ENCODE measurements around the gene MST1R. TPM values are rescaled to one million over a fixed set of nuclear protein-coding genes. Genes with fewer than 3 reads are reported as not detected.

Gene MST1R
- polyA plus RNA-seq, 1 donor (not counting 4 experiments of a cell fraction or from before 2014, with no cell fraction given): 106 TPM

GRCh38 chr3:49912881-49913281 lies 9.2 kb upstream of the MST1R start:
- Histone ChIP-seq H3K4me2 (ENCODE audit: control insufficient read depth, extremely low read depth, insufficient read depth, low read depth, low read length) (no peak overlapping the region), H3K4me3 (ENCODE audit: control insufficient read depth in 2 of 3, extremely low read depth in 1 of 3, insufficient read depth in 2 of 3, low read depth in 1 of 3, low read length in 3 of 3) (no peak overlapping the region), H3K9me3 (ENCODE audit: control insufficient read depth, low read depth, low read length) (no peaks in the 10 kb centered on the region), H3K36me3 (ENCODE audit: control insufficient read depth in 2 of 2, extremely low read depth in 1 of 2, insufficient read depth in 2 of 2, low read length in 2 of 2) (peaks cover 10 to 20% of the 10 kb centered on the region in 2 experiments), H3K4me1 (ENCODE audit: control insufficient read depth, extremely low read depth, insufficient read depth, low read length) (no peaks in the 10 kb centered on the region), H3K9me1 (ENCODE audit: control insufficient read depth, extremely low read depth, insufficient read depth, low read length) (no peaks in the 10 kb centered on the region), H4K20me1 (ENCODE audit: control insufficient read depth, extremely low read depth, insufficient read depth, low read length) (no peaks in the 10 kb centered on the region), H3K9ac (ENCODE audit: control insufficient read depth, extremely low read depth, insufficient read depth, low read length) (no peak overlapping the region), H3K27me3 (ENCODE audit: control insufficient read depth, extremely low read depth, insufficient read depth, low read length) (no peaks in the 10 kb centered on the region), H3K79me2 (ENCODE audit: control insufficient read depth, insufficient read depth, low read length) (no peaks in the 10 kb centered on the region), H3K27ac (ENCODE audit: control insufficient read depth, insufficient read depth, low read length) (no peak overlapping the region), H2AFZ (ENCODE audit: control insufficient read depth, low read length) (no peak overlapping the region)
- DNase-seq (ENCODE audit: low read depth, low spot score): no peak
- no peak for FAIRE-seq
- dilution Hi-C loops (cut with MboI; ENCODE audit: extremely low pct_ligation_motif_present, low sequenced_read_pairs): no loop called here
- TF ChIP-seq EZH2 (IDR thresholded peaks at IDR 0.05; ENCODE audit: low read length) (no peak), CTCF (optimal IDR thresholded peaks at IDR 0.05 in 1 of 3, IDR thresholded peaks at IDR 0.05 in 1 of 3, conservative IDR thresholded peaks at IDR 0.05 in 1 of 3; ENCODE audit: extremely low read depth in 1 of 3, insufficient read depth in 2 of 3, low read length in 3 of 3) (no peak)

GRCh38 chr3:49911611-49912010 lies 7.9 kb upstream of the MST1R start:
- H3K27me3 ChIP-seq (ENCODE audit: control insufficient read depth, extremely low read depth, insufficient read depth, low read length): no peaks in the 10 kb centered on the region
- H4K20me1 ChIP-seq (ENCODE audit: control insufficient read depth, extremely low read depth, insufficient read depth, low read length): no peaks in the 10 kb centered on the region
- TF ChIP-seq EZH2 (IDR thresholded peaks at IDR 0.05; ENCODE audit: low read length): no peak
- no peak for TF ChIP-seq CTCF (optimal IDR thresholded peaks at IDR 0.05 in 1 of 3, IDR thresholded peaks at IDR 0.05 in 1 of 3, conservative IDR thresholded peaks at IDR 0.05 in 1 of 3; ENCODE audit: extremely low read depth in 1 of 3, insufficient read depth in 2 of 3, low read length in 3 of 3)
- H3K79me2 ChIP-seq (ENCODE audit: control insufficient read depth, insufficient read depth, low read length): no peaks in the 10 kb centered on the region
- no peak for DNase-seq (ENCODE audit: low read depth, low spot score)
- no peak overlapping the region for H3K9ac ChIP-seq (ENCODE audit: control insufficient read depth, extremely low read depth, insufficient read depth, low read length)
- no peak for FAIRE-seq
- H3K36me3 ChIP-seq (ENCODE audit: control insufficient read depth in 2 of 2, extremely low read depth in 1 of 2, insufficient read depth in 2 of 2, low read length in 2 of 2): peaks cover 10 to 20% of the 10 kb centered on the region in 2 experiments
- H3K9me1 ChIP-seq (ENCODE audit: control insufficient read depth, extremely low read depth, insufficient read depth, low read length): no peaks in the 10 kb centered on the region
- H3K9me3 ChIP-seq (ENCODE audit: control insufficient read depth, low read depth, low read length): no peaks in the 10 kb centered on the region
- no peak overlapping the region for H3K4me2 ChIP-seq (ENCODE audit: control insufficient read depth, extremely low read depth, insufficient read depth, low read depth, low read length)
- no peak overlapping the region for H2AFZ ChIP-seq (ENCODE audit: control insufficient read depth, low read length)
- H3K4me1 ChIP-seq (ENCODE audit: control insufficient read depth, extremely low read depth, insufficient read depth, low read length): peaks cover 1% of the 10 kb centered on the region
- no peak overlapping the region for H3K27ac ChIP-seq (ENCODE audit: control insufficient read depth, insufficient read depth, low read length)
- H3K4me3 ChIP-seq (ENCODE audit: control insufficient read depth in 2 of 3, extremely low read depth in 1 of 3, insufficient read depth in 2 of 3, low read depth in 1 of 3, low read length in 3 of 3): no peak overlapping the region
- dilution Hi-C loops (cut with MboI; ENCODE audit: extremely low pct_ligation_motif_present, low sequenced_read_pairs): no loop called here

Data from keratinocyte (primary cell).